Cardiac septum (tissue), 1 donor: Measurements from ENCODE around the gene FASTK. TPM values are rescaled to one million over a fixed set of nuclear protein-coding genes. Genes with fewer than 3 reads are reported as not detected.

ENCODE experiments used
- DNase-seq: peaks from one replicate; pipeline ENCODE4 v3.0.0-alpha.2; 2020; ENCODE audit warnings: low spot score
- intact Hi-C: fragments of 100-400 bp; cut with DNase I; formaldehyde crosslinking; loops from one replicate; pipeline ENCODE4 v1.14.0; 2022
- total RNA-seq: library from RNA; stranded (reverse); fragmentation: NEBNext Ultra II Directional; extraction: Animal tissue kit (Norgen Biotek cat#: 25700); gene quantifications from one replicate; pipeline ENCODE4 v1.2.1, GENCODE V29; 2021
- donor health status: DM: no; HTN: no; CAD: no.

FASTK gene
- total RNA-seq, 1 donor from 2014 or later: 93.3 TPM

- intact Hi-C loops: no loop called here
- no peak for DNase-seq
These were observed 22.4 kb upstream of the FASTK start for GRCh38 chr7:151102991-151103390.

- no peak for DNase-seq
- intact Hi-C loops: no loop called here
These were observed 21.2 kb upstream of the FASTK start for GRCh38 chr7:151101621-151102396.

- intact Hi-C loops: no loop called here
- no peak for DNase-seq
These were observed 20.3 kb upstream of the FASTK start for GRCh38 chr7:151100921-151101320.

GRCh38 chr7:151099486-151100211, 19.0 kb upstream of the FASTK start:
- DNase-seq: no peak
- intact Hi-C loops: no loop called here

GRCh38 chr7:151095828-151096475, 15.3 kb upstream of the FASTK start:
- DNase-seq: no peak
- intact Hi-C loops: no loop called here

GRCh38 chr7:151095123-151095797, 14.7 kb upstream of the FASTK start:
- DNase-seq: no peak
- intact Hi-C loops: no loop called here

- no peak for DNase-seq
- intact Hi-C loops: no loop called here
These were observed 14.1 kb upstream of the FASTK start for GRCh38 chr7:151094675-151095074.

GRCh38 chr7:151093748-151094147, 13.1 kb upstream of the FASTK start:
- no peak for DNase-seq
- intact Hi-C loops: no loop called here

- no peak for DNase-seq
- intact Hi-C loops: no loop called here
These were observed 11.4 kb upstream of the FASTK start for GRCh38 chr7:151091988-151092387.

GRCh38 chr7:151091431-151091830, 10.8 kb upstream of the FASTK start:
- intact Hi-C loops: no loop called here

GRCh38 chr7:151091003-151091402, 10.4 kb upstream of the FASTK start:
- DNase-seq: no peak

More at GRCh38 chr7:151091431-151091830, 10.8 kb upstream of the FASTK start:
- no peak for DNase-seq

GRCh38 chr7:151089893-151090730, 9.5 kb upstream of the FASTK start:
- DNase-seq: no peak
- intact Hi-C loops: no loop called here

More at GRCh38 chr7:151091003-151091402, 10.4 kb upstream of the FASTK start:
- intact Hi-C loops: no loop called here

GRCh38 chr7:151088856-151089699, 8.5 kb upstream of the FASTK start:
- no peak for DNase-seq
- intact Hi-C loops: no loop called here

- intact Hi-C loops: no loop called here
- no peak for DNase-seq
These were observed 7.6 kb upstream of the FASTK start for GRCh38 chr7:151088019-151088855.

- no peak for DNase-seq
- intact Hi-C loops: no loop called here
These were observed 6.8 kb upstream of the FASTK start for GRCh38 chr7:151087245-151088018.

GRCh38 chr7:151086802-151087244, 6.2 kb upstream of the FASTK start:
- intact Hi-C loops: no loop called here
- no peak for DNase-seq
